Mesenchymal stem cell (in vitro differentiated cells and primary cell): ENCODE data around the gene KCNMB2.

Source experiments
- DNase-seq: peaks from one replicate; pipeline ENCODE4 v3.0.0-alpha.2; 2013
- H2AFZ ChIP-seq: one replicate; pipeline ENCODE4 v1.6.1; 2013; ENCODE audit warnings: low read depth, mild to moderate bottlenecking, control low read depth, inconsistent platforms, low read length, moderate library complexity
- H2AK5ac ChIP-seq: 2 replicates; pipeline ENCODE4 v1.6.1; 2013; ENCODE audit warnings: low read length, moderate library complexity, mild to moderate bottlenecking, inconsistent platforms; ENCODE audit not compliant: severe bottlenecking
- H2BK120ac ChIP-seq: one replicate; pipeline ENCODE4 v1.6.1; 2013; ENCODE audit warnings: low read depth, mild to moderate bottlenecking, inconsistent platforms, low read length, moderate library complexity
- H2BK12ac ChIP-seq, 2 experiments: one replicate each; pipeline ENCODE4 v1.6.1; 2013; ENCODE audit warnings: inconsistent platforms in 2 of 2, low read length in 2 of 2, mild to moderate bottlenecking in 2 of 2, moderate library complexity in 2 of 2, control low read depth in 1 of 2
- H2BK15ac ChIP-seq: one replicate; pipeline ENCODE4 v1.6.1; 2013; ENCODE audit warnings: mild to moderate bottlenecking, low read depth, inconsistent platforms; ENCODE audit not compliant: poor library complexity, severe bottlenecking
- H2BK5ac ChIP-seq: 2 replicates; pipeline ENCODE4 v1.6.1; 2013; ENCODE audit warnings: low read depth, mild to moderate bottlenecking, low read length, control low read depth, inconsistent platforms; ENCODE audit not compliant: poor library complexity, severe bottlenecking
- H3K14ac ChIP-seq, 2 experiments: one replicate each; pipeline ENCODE4 v1.6.1; 2013; ENCODE audit warnings: inconsistent platforms in 2 of 2, low read length in 2 of 2, control low read depth in 1 of 2, mild to moderate bottlenecking in 1 of 2, moderate library complexity in 1 of 2
- H3K18ac ChIP-seq, 2 experiments: one replicate each; pipeline ENCODE4 v1.6.1; 2013; ENCODE audit warnings: inconsistent platforms in 2 of 2, low read length in 2 of 2, control low read depth in 1 of 2, low read depth in 1 of 2, mild to moderate bottlenecking in 1 of 2
- H3K23ac ChIP-seq, 2 experiments: one replicate each; pipeline ENCODE4 v1.6.1; 2013; ENCODE audit warnings: inconsistent platforms in 2 of 2, low read length in 2 of 2, mild to moderate bottlenecking in 2 of 2, moderate library complexity in 2 of 2, control low read depth in 1 of 2
- H3K27ac ChIP-seq: 2 replicates; pipeline ENCODE4 v1.5.1; 2013; ENCODE audit warnings: mild to moderate bottlenecking, moderate library complexity, low read length, control low read depth, inconsistent platforms; ENCODE audit not compliant: poor library complexity, severe bottlenecking
- H3K27me3 ChIP-seq, 2 experiments: 2 replicates each; pipeline versions ENCODE4 v1.6.1 to v1.7.0; 2013; ENCODE audit warnings: low read length in 2 of 2, mild to moderate bottlenecking in 2 of 2, moderate library complexity in 2 of 2, control low read depth in 1 of 2, inconsistent platforms in 1 of 2; ENCODE audit not compliant: control insufficient read depth in 1 of 2, insufficient read depth in 1 of 2
- H3K36me3 ChIP-seq, 2 experiments: 2 replicates each; pipeline versions ENCODE4 v1.6.1 to v1.7.0; 2013; ENCODE audit warnings: low read length in 2 of 2, control low read depth in 1 of 2, inconsistent platforms in 1 of 2, low read depth in 1 of 2, mild to moderate bottlenecking in 1 of 2; ENCODE audit not compliant: insufficient read depth in 2 of 2, control insufficient read depth in 1 of 2
- H3K4ac ChIP-seq, 2 experiments: one replicate each; pipeline ENCODE4 v1.6.1; 2013; ENCODE audit warnings: inconsistent platforms in 2 of 2, low read length in 2 of 2, mild to moderate bottlenecking in 2 of 2, moderate library complexity in 2 of 2, control low read depth in 1 of 2, low read depth in 1 of 2
- H3K4me1 ChIP-seq: 2 replicates; pipeline ENCODE4 v1.6.1; 2013; ENCODE audit warnings: low read depth, low read length, control low read depth; ENCODE audit not compliant: control insufficient read depth, insufficient read depth
- H3K4me2 ChIP-seq: 2 replicates; pipeline ENCODE4 v1.6.1; 2013; ENCODE audit warnings: low read length, mild to moderate bottlenecking, inconsistent platforms; ENCODE audit not compliant: poor library complexity, severe bottlenecking
- H3K4me3 ChIP-seq, 2 experiments: 2 replicates each; pipeline versions ENCODE4 v1.5.1 to v1.7.0; 2013; ENCODE audit warnings: low read length in 2 of 2, mild to moderate bottlenecking in 2 of 2, control low read depth in 1 of 2, low read depth in 1 of 2; ENCODE audit not compliant: insufficient read depth in 1 of 2
- H3K79me1 ChIP-seq: replicated peaks from 2 replicates; pipeline ENCODE4 v1.6.1; 2013; ENCODE audit warnings: mild to moderate bottlenecking, control low read depth, low read length, inconsistent platforms; ENCODE audit not compliant: poor library complexity, severe bottlenecking
- H3K9ac ChIP-seq: 2 replicates; pipeline ENCODE4 v1.7.0; 2013; ENCODE audit warnings: mild to moderate bottlenecking, low read length, moderate library complexity
- H3K9me3 ChIP-seq: 2 replicates; pipeline ENCODE4 v1.7.0; 2013; ENCODE audit warnings: mild to moderate bottlenecking, low read length; ENCODE audit not compliant: control insufficient read depth
- H4K8ac ChIP-seq: one replicate; pipeline ENCODE4 v1.6.1; 2013; ENCODE audit warnings: inconsistent platforms, mild to moderate bottlenecking, low read length, moderate library complexity
- H4K91ac ChIP-seq: one replicate; pipeline ENCODE4 v1.6.1; 2013; ENCODE audit warnings: mild to moderate bottlenecking, low read length, inconsistent platforms
- WGBS: methylation state at CpG from one replicate; pipeline ENCODE4 v1.1.7; 2013; ENCODE audit warnings: mixed read lengths; 5-methylcytosine and 5-hydroxymethylcytosine counted together

KCNMB2 gene

GRCh38 chr3:178624276-178624675 lies 88.0 kb downstream of the KCNMB2 start:
- no peak overlapping the region for H3K4ac ChIP-seq
- no peaks in the 10 kb centered on the region for H3K36me3 ChIP-seq
- no peaks in the 10 kb centered on the region for H3K4me1 ChIP-seq
- no peak overlapping the region for H3K14ac ChIP-seq
- H2BK5ac ChIP-seq, result no peak overlapping the region
- no peak overlapping the region for H2BK15ac ChIP-seq
- no peak overlapping the region for H2AK5ac ChIP-seq
- no peaks in the 10 kb centered on the region for H3K27me3 ChIP-seq
- no peaks in the 10 kb centered on the region for H3K79me1 ChIP-seq
- no peak overlapping the region for H2BK120ac ChIP-seq
- DNase-seq, result no peak
- H3K23ac ChIP-seq, result no peak overlapping the region
- no peak overlapping the region for H4K91ac ChIP-seq
- H3K18ac ChIP-seq, result no peak overlapping the region
- H3K4me2 ChIP-seq, result no peak overlapping the region
- H3K9ac ChIP-seq, result no peak overlapping the region
- no peak overlapping the region for H3K27ac ChIP-seq
- H2AFZ ChIP-seq, result no peak overlapping the region
- no peaks in the 10 kb centered on the region for H3K9me3 ChIP-seq
- no peak overlapping the region for H2BK12ac ChIP-seq
- H3K4me3 ChIP-seq, result no peak overlapping the region
- H4K8ac ChIP-seq, result no peak overlapping the region

- 95% methylated on average over 6 of the region's 7 CpGs for whole genome bisulfite sequencing
- Histone ChIP-seq H3K79me1 (no peaks in the 10 kb centered on the region), H3K27ac (no peak overlapping the region), H4K91ac (no peak overlapping the region), H3K14ac (no peak overlapping the region), H2AK5ac (no peak overlapping the region), H3K9ac (no peak overlapping the region), H3K4me1 (no peaks in the 10 kb centered on the region), H3K9me3 (no peaks in the 10 kb centered on the region), H4K8ac (no peak overlapping the region), H3K36me3 (no peaks in the 10 kb centered on the region), H3K4ac (no peak overlapping the region), H3K4me2 (no peak overlapping the region), H2BK120ac (no peak overlapping the region), H3K23ac (no peak overlapping the region), H2BK12ac (no peak overlapping the region), H3K18ac (no peak overlapping the region), H2AFZ (no peak overlapping the region), H3K27me3 (no peaks in the 10 kb centered on the region), H3K4me3 (no peak overlapping the region), H2BK5ac (no peak overlapping the region), H2BK15ac (peak overlapping the region; percentile 73)
- no peak for DNase-seq
These were observed 88.9 kb downstream of the KCNMB2 start for GRCh38 chr3:178625053-178625600.

- Histone ChIP-seq H3K9me3 (no peaks in the 10 kb centered on the region), H4K8ac (no peak overlapping the region), H3K27ac (no peak overlapping the region), H4K91ac (no peak overlapping the region), H3K4me3 (no peak overlapping the region), H2AK5ac (no peak overlapping the region), H2BK15ac (no peak overlapping the region), H3K36me3 (no peaks in the 10 kb centered on the region), H2BK12ac (no peak overlapping the region), H3K4me2 (no peak overlapping the region), H2BK120ac (no peak overlapping the region), H3K9ac (no peak overlapping the region), H3K27me3 (no peaks in the 10 kb centered on the region), H2AFZ (no peak overlapping the region), H3K4ac (no peak overlapping the region), H3K18ac (no peak overlapping the region), H3K23ac (no peak overlapping the region), H3K4me1 (peaks cover 1% of the 10 kb centered on the region), H3K79me1 (no peaks in the 10 kb centered on the region), H2BK5ac (no peak overlapping the region), H3K14ac (no peak overlapping the region)
- DNase-seq, result no peak
These were observed 91.8 kb downstream of the KCNMB2 start for GRCh38 chr3:178628037-178628436.

- no peak overlapping the region for H3K9ac ChIP-seq
- no peak overlapping the region for H4K8ac ChIP-seq
- no peak overlapping the region for H2BK120ac ChIP-seq
- no peak overlapping the region for H4K91ac ChIP-seq
- H2AFZ ChIP-seq, result no peak overlapping the region
- no peak overlapping the region for H2AK5ac ChIP-seq
- no peak overlapping the region for H2BK15ac ChIP-seq
- H3K23ac ChIP-seq, result no peak overlapping the region
- H3K4me1 ChIP-seq, result peaks cover 1% of the 10 kb centered on the region
- H2BK12ac ChIP-seq, result no peak overlapping the region
- no peaks in the 10 kb centered on the region for H3K9me3 ChIP-seq
- no peaks in the 10 kb centered on the region for H3K79me1 ChIP-seq
- no peak overlapping the region for H3K4me3 ChIP-seq
- WGBS, result 100% methylated on average over 2 of the region's 2 CpGs
- H3K14ac ChIP-seq, result no peak overlapping the region
- no peak overlapping the region for H3K18ac ChIP-seq
- H3K4ac ChIP-seq, result no peak overlapping the region
- H3K27me3 ChIP-seq, result no peaks in the 10 kb centered on the region
- no peak overlapping the region for H3K4me2 ChIP-seq
- H3K36me3 ChIP-seq, result no peaks in the 10 kb centered on the region
- DNase-seq, result no peak
- no peak overlapping the region for H2BK5ac ChIP-seq
- no peak overlapping the region for H3K27ac ChIP-seq
These were observed 93.4 kb downstream of the KCNMB2 start for GRCh38 chr3:178629430-178630178.
